Measurements from ENCODE around the gene CD99L2.
A peak's percentile ranks its signal among the peaks of the same experiment; 100 is the strongest.

CD99L2 gene

DNA sequence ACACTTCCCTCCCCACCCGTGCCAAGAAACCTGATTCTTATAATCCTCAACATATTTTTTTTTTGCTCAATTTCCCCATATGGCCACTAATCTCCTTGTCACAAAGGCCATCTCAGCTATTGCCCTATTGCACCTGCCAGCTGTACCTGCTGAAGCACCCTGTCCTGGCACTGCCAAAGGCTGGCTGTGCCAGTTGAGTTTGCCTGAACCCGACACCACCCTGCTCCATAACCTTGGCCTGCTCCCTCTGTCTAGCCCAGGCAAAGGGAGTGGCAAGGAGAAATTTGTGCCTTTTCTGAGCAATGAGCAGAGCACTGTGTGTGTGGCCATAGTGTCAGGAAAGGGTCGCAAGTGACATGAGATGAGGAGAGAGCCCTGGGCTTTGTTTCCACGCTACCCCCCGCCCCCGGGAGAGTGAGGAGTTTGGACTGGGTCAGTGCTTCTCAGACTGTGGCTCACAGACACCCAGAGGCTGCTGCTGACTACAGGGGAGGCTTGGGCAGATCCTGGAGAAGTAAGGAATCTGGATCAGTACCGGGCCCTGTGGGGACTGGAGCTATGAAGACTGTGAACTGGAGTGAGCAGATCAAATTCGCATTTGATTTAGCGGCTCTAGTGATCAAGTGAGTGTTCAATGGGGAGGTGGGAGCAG is 42.5 kb upstream of the CD99L2 start:
- TF ChIP-seq, protein P1, sequence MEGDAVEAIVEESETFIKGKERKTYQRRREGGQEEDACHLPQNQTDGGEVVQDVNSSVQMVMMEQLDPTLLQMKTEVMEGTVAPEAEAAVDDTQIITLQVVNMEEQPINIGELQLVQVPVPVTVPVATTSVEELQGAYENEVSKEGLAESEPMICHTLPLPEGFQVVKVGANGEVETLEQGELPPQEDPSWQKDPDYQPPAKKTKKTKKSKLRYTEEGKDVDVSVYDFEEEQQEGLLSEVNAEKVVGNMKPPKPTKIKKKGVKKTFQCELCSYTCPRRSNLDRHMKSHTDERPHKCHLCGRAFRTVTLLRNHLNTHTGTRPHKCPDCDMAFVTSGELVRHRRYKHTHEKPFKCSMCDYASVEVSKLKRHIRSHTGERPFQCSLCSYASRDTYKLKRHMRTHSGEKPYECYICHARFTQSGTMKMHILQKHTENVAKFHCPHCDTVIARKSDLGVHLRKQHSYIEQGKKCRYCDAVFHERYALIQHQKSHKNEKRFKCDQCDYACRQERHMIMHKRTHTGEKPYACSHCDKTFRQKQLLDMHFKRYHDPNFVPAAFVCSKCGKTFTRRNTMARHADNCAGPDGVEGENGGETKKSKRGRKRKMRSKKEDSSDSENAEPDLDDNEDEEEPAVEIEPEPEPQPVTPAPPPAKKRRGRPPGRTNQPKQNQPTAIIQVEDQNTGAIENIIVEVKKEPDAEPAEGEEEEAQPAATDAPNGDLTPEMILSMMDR (IDR thresholded peaks at IDR 0.05; ENCODE audit: poor library complexity, severe bottlenecking), result no peak
- ATAC-seq (ENCODE audit: low read depth) (no peak), DNase-seq (ENCODE audit: low spot score) (no peak)
- Histone ChIP-seq H3K4me1 (ENCODE audit: insufficient read depth, poor library complexity, severe bottlenecking) (no peaks in the 10 kb centered on the region), H3K27ac (ENCODE audit: poor library complexity, severe bottlenecking) (no peak overlapping the region), H3K36me3 (ENCODE audit: low read depth) (no peaks in the 10 kb centered on the region), H3K27me3 (ENCODE audit: insufficient read depth, poor library complexity, severe bottlenecking) (no peaks in the 10 kb centered on the region), H3K4me3 (ENCODE audit: severe bottlenecking) (no peak overlapping the region), H3K9me3 (ENCODE audit: severe bottlenecking) (no peaks in the 10 kb centered on the region)

DNA sequence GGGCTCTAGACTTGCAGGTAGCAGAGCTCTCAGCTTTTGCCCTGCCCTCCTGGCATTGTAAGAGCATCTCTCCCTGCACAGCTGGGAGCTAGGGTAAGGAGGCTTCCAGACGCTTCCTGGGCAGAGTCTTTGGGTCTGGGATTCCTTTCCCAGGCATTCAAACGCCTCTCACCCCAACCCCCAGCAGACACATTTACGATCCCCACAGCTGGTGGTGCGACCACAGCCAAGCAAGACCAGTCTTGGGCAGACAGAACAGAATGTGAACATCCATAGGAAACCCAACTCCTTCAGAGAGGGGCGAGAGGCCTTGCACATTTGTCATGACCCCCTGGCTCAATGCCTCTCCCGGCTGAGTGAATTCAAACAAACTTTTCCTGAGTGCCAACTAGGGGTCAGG is 38.1 kb upstream of the CD99L2 start:
- DNase-seq (ENCODE audit: low spot score) (no peak), ATAC-seq (ENCODE audit: low read depth) (no peak)
- no peak overlapping the region for H3K4me3 ChIP-seq (ENCODE audit: severe bottlenecking)
- no peaks in the 10 kb centered on the region for H3K27me3 ChIP-seq (ENCODE audit: insufficient read depth, poor library complexity, severe bottlenecking)
- H3K27ac ChIP-seq (ENCODE audit: poor library complexity, severe bottlenecking), result no peak overlapping the region
- no peaks in the 10 kb centered on the region for H3K9me3 ChIP-seq (ENCODE audit: severe bottlenecking)
- H3K36me3 ChIP-seq (ENCODE audit: low read depth), result no peaks in the 10 kb centered on the region
- no peaks in the 10 kb centered on the region for H3K4me1 ChIP-seq (ENCODE audit: insufficient read depth, poor library complexity, severe bottlenecking)
- TF ChIP-seq, protein P1 (IDR thresholded peaks at IDR 0.05; ENCODE audit: poor library complexity, severe bottlenecking), result no peak

DNA sequence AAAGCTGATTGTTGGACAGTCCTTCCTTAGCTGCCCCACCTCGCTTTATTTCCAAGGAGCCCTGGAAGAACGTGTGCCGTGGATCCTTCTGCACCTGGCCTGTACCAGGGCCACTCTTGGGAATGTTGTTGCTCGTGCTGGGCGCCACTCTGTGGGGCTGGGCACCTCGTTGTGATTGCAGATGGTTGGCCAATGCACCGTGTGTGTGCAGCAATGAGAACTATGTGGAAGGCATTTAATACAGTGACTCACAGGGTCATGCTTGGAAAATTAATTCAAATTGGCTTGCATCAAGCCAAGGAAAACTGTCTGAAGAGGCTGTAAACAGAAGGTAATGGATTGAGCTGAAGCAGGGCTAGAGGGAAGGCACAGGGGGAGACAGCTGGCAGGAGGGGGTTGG is 37.0 kb upstream of the CD99L2 start:
- no peaks in the 10 kb centered on the region for H3K9me3 ChIP-seq (ENCODE audit: severe bottlenecking)
- no peaks in the 10 kb centered on the region for H3K27me3 ChIP-seq (ENCODE audit: insufficient read depth, poor library complexity, severe bottlenecking)
- TF ChIP-seq, protein P1 (IDR thresholded peaks at IDR 0.05; ENCODE audit: poor library complexity, severe bottlenecking), result no peak
- no peaks in the 10 kb centered on the region for H3K4me1 ChIP-seq (ENCODE audit: insufficient read depth, poor library complexity, severe bottlenecking)
- DNase-seq (ENCODE audit: low spot score), result no peak
- no peak overlapping the region for H3K4me3 ChIP-seq (ENCODE audit: severe bottlenecking)
- H3K36me3 ChIP-seq (ENCODE audit: low read depth), result no peaks in the 10 kb centered on the region
- H3K27ac ChIP-seq (ENCODE audit: poor library complexity, severe bottlenecking), result no peak overlapping the region
- ATAC-seq (ENCODE audit: low read depth), result peak; percentile 52; the same call in 2 of the 3 replicates

DNA sequence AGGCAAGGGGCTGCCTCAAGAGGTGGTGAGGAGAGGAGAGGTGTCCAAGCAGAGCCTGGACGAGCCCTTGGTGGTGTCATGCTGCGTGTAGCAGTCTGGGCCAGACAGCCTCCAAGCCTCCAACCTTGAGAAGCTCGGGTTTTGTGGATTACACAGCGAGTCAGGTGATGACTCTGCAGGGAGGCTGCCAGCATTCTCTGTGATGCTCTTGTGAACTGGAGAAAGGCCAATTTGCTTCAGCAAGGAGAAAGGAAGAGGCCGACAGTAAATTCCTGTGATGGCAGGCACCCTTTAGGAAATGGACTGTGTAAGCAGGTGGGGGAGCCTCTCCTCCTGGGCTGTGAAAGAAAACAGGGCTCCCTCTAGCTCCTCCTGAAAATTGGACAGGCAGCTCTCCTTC is 36.0 kb upstream of the CD99L2 start:
- no peaks in the 10 kb centered on the region for H3K27me3 ChIP-seq (ENCODE audit: insufficient read depth, poor library complexity, severe bottlenecking)
- ATAC-seq (ENCODE audit: low read depth) (peak; percentile 27; the same call in 1 of the 3 replicates), DNase-seq (ENCODE audit: low spot score) (no peak)
- TF ChIP-seq, protein P1 (IDR thresholded peaks at IDR 0.05; ENCODE audit: poor library complexity, severe bottlenecking), result no peak
- H3K27ac ChIP-seq (ENCODE audit: poor library complexity, severe bottlenecking), result no peak overlapping the region
- H3K36me3 ChIP-seq (ENCODE audit: low read depth), result no peaks in the 10 kb centered on the region
- no peaks in the 10 kb centered on the region for H3K9me3 ChIP-seq (ENCODE audit: severe bottlenecking)
- H3K4me3 ChIP-seq (ENCODE audit: severe bottlenecking), result no peak overlapping the region
- no peaks in the 10 kb centered on the region for H3K4me1 ChIP-seq (ENCODE audit: insufficient read depth, poor library complexity, severe bottlenecking)

DNA sequence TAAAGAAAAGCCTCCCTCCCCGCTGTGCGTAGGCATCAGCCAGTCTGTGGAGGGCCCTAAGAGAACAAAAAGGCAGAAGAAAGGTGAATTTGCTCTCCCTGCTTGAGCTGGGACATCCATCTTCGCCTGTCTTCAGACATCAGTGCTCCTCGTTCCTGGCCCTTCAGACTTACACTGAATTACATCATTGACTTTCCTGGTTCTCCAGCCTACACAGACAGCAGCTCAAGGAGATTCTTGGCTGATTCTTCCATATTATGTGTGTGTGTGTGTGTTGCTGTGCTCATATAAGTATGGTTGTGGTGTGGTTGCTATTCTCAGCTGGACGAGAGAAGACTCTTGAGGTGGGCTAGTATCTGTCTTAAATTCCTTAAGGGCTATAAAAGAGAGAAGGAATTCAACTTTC is 35.5 kb upstream of the CD99L2 start:
- Histone ChIP-seq H3K4me3 (ENCODE audit: severe bottlenecking) (no peak overlapping the region), H3K27me3 (ENCODE audit: insufficient read depth, poor library complexity, severe bottlenecking) (no peaks in the 10 kb centered on the region), H3K27ac (ENCODE audit: poor library complexity, severe bottlenecking) (no peak overlapping the region), H3K4me1 (ENCODE audit: insufficient read depth, poor library complexity, severe bottlenecking) (no peaks in the 10 kb centered on the region), H3K36me3 (ENCODE audit: low read depth) (no peaks in the 10 kb centered on the region), H3K9me3 (ENCODE audit: severe bottlenecking) (no peaks in the 10 kb centered on the region)
- DNase-seq (ENCODE audit: low spot score) (no peak), ATAC-seq (ENCODE audit: low read depth) (no peak)
- TF ChIP-seq, protein P1 (IDR thresholded peaks at IDR 0.05; ENCODE audit: poor library complexity, severe bottlenecking), result no peak
